ENCODE data around the gene TBC1D19.

Gene TBC1D19

GRCh38 chr4:26784207-26784865, 200.5 kb downstream of the TBC1D19 start:
- Histone ChIP-seq H3K9ac (ENCODE audit: low read length) (no peak overlapping the region), H3K36me3 (ENCODE audit: insufficient read depth, low read length) (no peaks in the 10 kb centered on the region), H3K9me3 (ENCODE audit: low read length) (no peaks in the 10 kb centered on the region), H3K4me3 (ENCODE audit: low read depth in 1 of 2, low read length in 2 of 2) (no peak overlapping the region), H3K4me1 (ENCODE audit: insufficient read depth, low read length) (peaks cover 20% of the 10 kb centered on the region), H3K27ac (ENCODE audit: low read depth, low read length) (no peak overlapping the region), H3K27me3 (ENCODE audit: control insufficient read depth in 1 of 2, insufficient read depth in 2 of 2, low read length in 2 of 2) (no peaks in the 10 kb centered on the region)

GRCh38 chr4:26785312-26785711, 201.4 kb downstream of the TBC1D19 start:
- Histone ChIP-seq H3K27me3 (ENCODE audit: control insufficient read depth in 1 of 2, insufficient read depth in 2 of 2, low read length in 2 of 2) (no peaks in the 10 kb centered on the region), H3K4me3 (ENCODE audit: low read depth in 1 of 2, low read length in 2 of 2) (no peak overlapping the region), H3K9me3 (ENCODE audit: low read length) (no peaks in the 10 kb centered on the region), H3K36me3 (ENCODE audit: insufficient read depth, low read length) (no peaks in the 10 kb centered on the region), H3K4me1 (ENCODE audit: insufficient read depth, low read length) (peaks cover 14% of the 10 kb centered on the region), H3K9ac (ENCODE audit: low read length) (no peak overlapping the region), H3K27ac (ENCODE audit: low read depth, low read length) (no peak overlapping the region)

GRCh38 chr4:26785810-26786209, 201.9 kb downstream of the TBC1D19 start:
- Histone ChIP-seq H3K27ac (ENCODE audit: low read depth, low read length) (no peak overlapping the region), H3K27me3 (ENCODE audit: control insufficient read depth in 1 of 2, insufficient read depth in 2 of 2, low read length in 2 of 2) (no peaks in the 10 kb centered on the region), H3K4me1 (ENCODE audit: insufficient read depth, low read length) (peaks cover 11% of the 10 kb centered on the region), H3K9ac (ENCODE audit: low read length) (no peak overlapping the region), H3K36me3 (ENCODE audit: insufficient read depth, low read length) (no peaks in the 10 kb centered on the region), H3K4me3 (ENCODE audit: low read depth in 1 of 2, low read length in 2 of 2) (no peak overlapping the region), H3K9me3 (ENCODE audit: low read length) (no peaks in the 10 kb centered on the region)

- H3K36me3 ChIP-seq (ENCODE audit: insufficient read depth, low read length): no peaks in the 10 kb centered on the region
- no peak overlapping the region for H3K27ac ChIP-seq (ENCODE audit: low read depth, low read length)
- no peaks in the 10 kb centered on the region for H3K27me3 ChIP-seq (ENCODE audit: control insufficient read depth in 1 of 2, insufficient read depth in 2 of 2, low read length in 2 of 2)
- H3K9me3 ChIP-seq (ENCODE audit: low read length): no peaks in the 10 kb centered on the region
- H3K4me1 ChIP-seq (ENCODE audit: insufficient read depth, low read length): peaks cover 11% of the 10 kb centered on the region
- H3K9ac ChIP-seq (ENCODE audit: low read length): no peak overlapping the region
- H3K4me3 ChIP-seq (ENCODE audit: low read depth in 1 of 2, low read length in 2 of 2): no peak overlapping the region
Observed at GRCh38 chr4:26786916-26787315, 203.0 kb downstream of the TBC1D19 start.

GRCh38 chr4:26787461-26788340, 203.8 kb downstream of the TBC1D19 start:
- H3K27ac ChIP-seq (ENCODE audit: low read depth, low read length): no peak overlapping the region
- no peaks in the 10 kb centered on the region for H3K36me3 ChIP-seq (ENCODE audit: insufficient read depth, low read length)
- no peaks in the 10 kb centered on the region for H3K9me3 ChIP-seq (ENCODE audit: low read length)
- H3K9ac ChIP-seq (ENCODE audit: low read length): no peak overlapping the region
- H3K4me1 ChIP-seq (ENCODE audit: insufficient read depth, low read length): peaks cover 11% of the 10 kb centered on the region
- H3K4me3 ChIP-seq (ENCODE audit: low read depth in 1 of 2, low read length in 2 of 2): no peak overlapping the region
- H3K27me3 ChIP-seq (ENCODE audit: control insufficient read depth in 1 of 2, insufficient read depth in 2 of 2, low read length in 2 of 2): no peaks in the 10 kb centered on the region

GRCh38 chr4:26788341-26788733, 204.5 kb downstream of the TBC1D19 start:
- no peak overlapping the region for H3K27ac ChIP-seq (ENCODE audit: low read depth, low read length)

GRCh38 chr4:26789208-26789607, 205.3 kb downstream of the TBC1D19 start:
- Histone ChIP-seq H3K4me1 (ENCODE audit: insufficient read depth, low read length) (peaks cover 11% of the 10 kb centered on the region), H3K9me3 (ENCODE audit: low read length) (no peaks in the 10 kb centered on the region), H3K27ac (ENCODE audit: low read depth, low read length) (no peak overlapping the region), H3K36me3 (ENCODE audit: insufficient read depth, low read length) (no peaks in the 10 kb centered on the region), H3K9ac (ENCODE audit: low read length) (no peak overlapping the region), H3K27me3 (ENCODE audit: control insufficient read depth in 1 of 2, insufficient read depth in 2 of 2, low read length in 2 of 2) (no peaks in the 10 kb centered on the region), H3K4me3 (ENCODE audit: low read depth in 1 of 2, low read length in 2 of 2) (no peak overlapping the region)

More at GRCh38 chr4:26788341-26788733, 204.5 kb downstream of the TBC1D19 start:
- Histone ChIP-seq H3K4me1 (ENCODE audit: insufficient read depth, low read length) (peaks cover 11% of the 10 kb centered on the region), H3K27me3 (ENCODE audit: control insufficient read depth in 1 of 2, insufficient read depth in 2 of 2, low read length in 2 of 2) (no peaks in the 10 kb centered on the region), H3K36me3 (ENCODE audit: insufficient read depth, low read length) (no peaks in the 10 kb centered on the region), H3K4me3 (ENCODE audit: low read depth in 1 of 2, low read length in 2 of 2) (no peak overlapping the region), H3K9ac (ENCODE audit: low read length) (no peak overlapping the region), H3K9me3 (ENCODE audit: low read length) (no peaks in the 10 kb centered on the region)

GRCh38 chr4:26791346-26791745, 207.5 kb downstream of the TBC1D19 start:
- Histone ChIP-seq H3K27ac (ENCODE audit: low read depth, low read length) (no peak overlapping the region), H3K9ac (ENCODE audit: low read length) (no peak overlapping the region), H3K36me3 (ENCODE audit: insufficient read depth, low read length) (no peaks in the 10 kb centered on the region), H3K27me3 (ENCODE audit: control insufficient read depth in 1 of 2, insufficient read depth in 2 of 2, low read length in 2 of 2) (no peaks in the 10 kb centered on the region), H3K9me3 (ENCODE audit: low read length) (no peaks in the 10 kb centered on the region), H3K4me3 (ENCODE audit: low read depth in 1 of 2, low read length in 2 of 2) (no peak overlapping the region), H3K4me1 (ENCODE audit: insufficient read depth, low read length) (peaks cover 11% of the 10 kb centered on the region)

GRCh38 chr4:26792639-26793038, 208.8 kb downstream of the TBC1D19 start:
- Histone ChIP-seq H3K27me3 (ENCODE audit: control insufficient read depth in 1 of 2, insufficient read depth in 2 of 2, low read length in 2 of 2) (no peaks in the 10 kb centered on the region), H3K9ac (ENCODE audit: low read length) (no peak overlapping the region), H3K27ac (ENCODE audit: low read depth, low read length) (no peak overlapping the region), H3K9me3 (ENCODE audit: low read length) (no peaks in the 10 kb centered on the region), H3K4me1 (ENCODE audit: insufficient read depth, low read length) (peaks cover 7% of the 10 kb centered on the region), H3K4me3 (ENCODE audit: low read depth in 1 of 2, low read length in 2 of 2) (no peak overlapping the region), H3K36me3 (ENCODE audit: insufficient read depth, low read length) (no peaks in the 10 kb centered on the region)

GRCh38 chr4:26793735-26794134, 209.9 kb downstream of the TBC1D19 start:
- H3K27me3 ChIP-seq (ENCODE audit: control insufficient read depth in 1 of 2, insufficient read depth in 2 of 2, low read length in 2 of 2): no peaks in the 10 kb centered on the region
- no peaks in the 10 kb centered on the region for H3K9me3 ChIP-seq (ENCODE audit: low read length)
- no peaks in the 10 kb centered on the region for H3K4me1 ChIP-seq (ENCODE audit: insufficient read depth, low read length)
- no peak overlapping the region for H3K9ac ChIP-seq (ENCODE audit: low read length)
- no peak overlapping the region for H3K4me3 ChIP-seq (ENCODE audit: low read depth in 1 of 2, low read length in 2 of 2)
- no peak overlapping the region for H3K27ac ChIP-seq (ENCODE audit: low read depth, low read length)
- no peaks in the 10 kb centered on the region for H3K36me3 ChIP-seq (ENCODE audit: insufficient read depth, low read length)

GRCh38 chr4:26796081-26796480, 212.2 kb downstream of the TBC1D19 start:
- no peaks in the 10 kb centered on the region for H3K9me3 ChIP-seq (ENCODE audit: low read length)
- no peak overlapping the region for H3K27ac ChIP-seq (ENCODE audit: low read depth, low read length)
- no peaks in the 10 kb centered on the region for H3K36me3 ChIP-seq (ENCODE audit: insufficient read depth, low read length)
- no peaks in the 10 kb centered on the region for H3K27me3 ChIP-seq (ENCODE audit: control insufficient read depth in 1 of 2, insufficient read depth in 2 of 2, low read length in 2 of 2)
- H3K4me3 ChIP-seq (ENCODE audit: low read depth in 1 of 2, low read length in 2 of 2): no peak overlapping the region
- H3K4me1 ChIP-seq (ENCODE audit: insufficient read depth, low read length): no peaks in the 10 kb centered on the region
- H3K9ac ChIP-seq (ENCODE audit: low read length): no peak overlapping the region

Data from muscle layer of colon (tissue), 2 donors.